Right ventricle myocardium inferior (tissue), 1 donor: Measurements from ENCODE around the gene PDE5A. TPM values are rescaled to one million over a fixed set of nuclear protein-coding genes. Genes with fewer than 3 reads are reported as not detected.
"Not testable (repeated sequence)": the region's sequence is repeated elsewhere in the genome, so short reads cannot be mapped to it uniquely, and the experiment has no call there.

Experiments used
- ATAC-seq: fragments of 200-7000 bp; cut with Tn5 transposase; one replicate; pipeline ENCODE4 v1.9.1; 2020; ENCODE audit warnings: mild to moderate bottlenecking, moderate library complexity
- DNase-seq: peaks from one replicate; pipeline ENCODE4 v3.0.0; 2021; ENCODE audit errors: missing footprints
- intact Hi-C: fragments of 100-400 bp; cut with DNase I; formaldehyde crosslinking; loops from one replicate; pipeline ENCODE4 v1.11.0; 2022
- long read RNA-seq: library from polyadenylated mRNA; unstranded; transcript quantifications from one replicate; pipeline ENCODE4 v2.0.0, GENCODE V29; 2021
- total RNA-seq: library from RNA; stranded (reverse); fragmentation: NEBNext Ultra II Directional; extraction: Animal tissue kit (Norgen Biotek cat#: 25700); gene quantifications from one replicate; pipeline ENCODE4 v1.2.1, GENCODE V29; 2021
- donor health status: DM: no; HTN: yes; CAD: no; lungs with severe emphysema.

The PDE5A gene
- total RNA-seq, result 7.4 TPM
- long read RNA-seq, full-length matches to known transcripts, result 2 of 4 reads
- long read RNA-seq, partial matches to known transcripts, result 1 of 4 reads
- long read RNA-seq, other reads (novel, unspliced or antisense), result 1 of 4 reads

GRCh38 chr4:119628281-119629141 is at the start of gene PDE5A:
PDE5A (minus strand) TSS chr4:119628804; CDS start chr4:119628671, 133 bp downstream.
- intact Hi-C loops, result loop anchor here (2.0 to 10.0 kb wide), 2 partner anchors 314 to 422 kb away; no protein-coding TSS in a partner anchor
- ATAC-seq (peak; percentile 87), DNase-seq (peak; percentile 88)

- no peak for DNase-seq
- ATAC-seq, result no peak
- intact Hi-C loops, result no loop called here
Observed at GRCh38 chr4:119676101-119676500, 47.5 kb upstream of the PDE5A start.

- no peak for ATAC-seq
- intact Hi-C loops, result no loop called here
- DNase-seq, result no peak
Observed at GRCh38 chr4:119675391-119675790, 46.8 kb upstream of the PDE5A start.

GRCh38 chr4:119672938-119673337 is 44.3 kb upstream of the PDE5A start:
- ATAC-seq (no peak), DNase-seq (no peak)
- intact Hi-C loops, result no loop called here

- intact Hi-C loops, result no loop called here
- ATAC-seq (no peak), DNase-seq (no peak)
Observed at GRCh38 chr4:119672086-119672485, 43.5 kb upstream of the PDE5A start.

- intact Hi-C loops, result no loop called here
- ATAC-seq (no peak), DNase-seq (no peak)
Observed at GRCh38 chr4:119671205-119671604, 42.6 kb upstream of the PDE5A start.

- no peak for ATAC-seq
- DNase-seq, result no peak
- intact Hi-C loops, result no loop called here
Observed at GRCh38 chr4:119667802-119668201, 39.2 kb upstream of the PDE5A start.

GRCh38 chr4:119666653-119667091 is 38.1 kb upstream of the PDE5A start:
- intact Hi-C loops, result no loop called here
- DNase-seq (no peak), ATAC-seq (no peak)

- intact Hi-C loops, result no loop called here
- no peak for ATAC-seq
- no peak for DNase-seq
Observed at GRCh38 chr4:119665752-119666151, 37.1 kb upstream of the PDE5A start.

- intact Hi-C loops, result no loop called here
- no peak for DNase-seq
- no peak for ATAC-seq
Observed at GRCh38 chr4:119664168-119664907, 35.7 kb upstream of the PDE5A start.

GRCh38 chr4:119663160-119663788 is 34.7 kb upstream of the PDE5A start:
- DNase-seq, result no peak
- no peak for ATAC-seq
- intact Hi-C loops, result no loop called here

- intact Hi-C loops, DNase-seq, ATAC-seq: not testable (repeated sequence)
Observed at GRCh38 chr4:119662612-119663011, 34.0 kb upstream of the PDE5A start.

- DNase-seq (no peak), ATAC-seq (no peak)
- intact Hi-C loops, result no loop called here
Observed at GRCh38 chr4:119661231-119661630, 32.6 kb upstream of the PDE5A start.

- intact Hi-C loops, result no loop called here
- ATAC-seq (no peak), DNase-seq (no peak)
Observed at GRCh38 chr4:119659576-119659975, 31.0 kb upstream of the PDE5A start.

GRCh38 chr4:119657111-119657611 is 28.6 kb upstream of the PDE5A start:
- intact Hi-C loops, result no loop called here
- DNase-seq, result no peak
- no peak for ATAC-seq

GRCh38 chr4:119656342-119656741 is 27.7 kb upstream of the PDE5A start:
- intact Hi-C loops, result no loop called here
- DNase-seq, result no peak
- ATAC-seq, result no peak

GRCh38 chr4:119655111-119655837 is 26.7 kb upstream of the PDE5A start:
- no peak for ATAC-seq
- intact Hi-C loops, result no loop called here
- DNase-seq, result no peak

GRCh38 chr4:119653990-119654389 is 25.4 kb upstream of the PDE5A start:
- intact Hi-C loops, result no loop called here
- ATAC-seq (no peak), DNase-seq (no peak)
